OCI-LY3 (cell line): ENCODE results near the gene RIPK4.

Source experiments
- CTCF ChIP-seq: fragments of 200-600, 300-600 bp; sonication (generic); IDR thresholded peaks from 2 replicates; pipeline ENCODE4 v1.5.1; 2014; ENCODE audit warnings: antibody characterized with exemption, low read length, low read depth
- EZH2phosphoT487 ChIP-seq: fragments of 200-600 bp; shearing (Covaris generic); IDR thresholded peaks from 2 replicates; pipeline ENCODE4 v1.6.1; 2018; ENCODE audit warnings: antibody characterized with exemption, mixed run types, low read depth

- no peak for TF ChIP-seq CTCF
- no peak for TF ChIP-seq EZH2phosphoT487
These were observed at the start of gene RIPK4 for GRCh38 chr21:41766883-41767605.
